TTC549 (cell line): ENCODE measurements around the gene SLCO4A1.

Source experiments
- FAIRE-seq: peaks from 2 replicates; lab custom pipeline; 2012; peaks lifted over from hg19 to GRCh38; lab: Jason Lieb, UNC

SLCO4A1 gene

DNA sequence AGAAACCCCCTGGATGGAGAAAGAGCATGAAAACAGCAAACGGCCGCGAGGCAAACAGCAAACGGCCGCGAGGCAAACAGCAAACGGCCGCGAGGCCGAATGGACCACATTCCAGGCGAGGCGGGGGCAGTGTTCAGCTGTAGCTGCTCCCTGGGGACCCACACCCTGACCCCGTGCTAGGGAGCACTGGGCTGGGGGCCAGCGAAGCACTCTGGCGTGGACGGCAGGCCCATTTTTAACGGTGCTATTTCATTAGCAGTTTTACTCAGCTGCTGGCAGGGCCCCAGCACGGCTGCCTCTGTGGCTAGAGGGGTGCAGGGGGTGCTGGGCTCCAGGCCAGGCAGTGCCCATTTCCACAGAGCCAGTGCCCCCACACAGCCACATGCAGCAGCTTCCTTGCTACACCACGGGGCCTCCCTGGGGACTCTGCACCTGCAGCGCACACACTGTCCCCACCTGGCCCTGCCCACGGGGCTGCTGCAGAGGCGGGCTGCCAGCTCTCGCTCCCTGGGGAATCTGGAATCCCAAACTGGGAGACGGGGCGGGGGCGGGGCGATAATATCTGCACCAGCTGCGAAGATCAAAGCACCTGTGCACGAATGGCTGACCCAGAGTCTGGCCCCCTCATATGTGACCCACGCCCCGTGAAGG lies 35.6 kb upstream of the SLCO4A1 start:
- no peak for FAIRE-seq

DNA sequence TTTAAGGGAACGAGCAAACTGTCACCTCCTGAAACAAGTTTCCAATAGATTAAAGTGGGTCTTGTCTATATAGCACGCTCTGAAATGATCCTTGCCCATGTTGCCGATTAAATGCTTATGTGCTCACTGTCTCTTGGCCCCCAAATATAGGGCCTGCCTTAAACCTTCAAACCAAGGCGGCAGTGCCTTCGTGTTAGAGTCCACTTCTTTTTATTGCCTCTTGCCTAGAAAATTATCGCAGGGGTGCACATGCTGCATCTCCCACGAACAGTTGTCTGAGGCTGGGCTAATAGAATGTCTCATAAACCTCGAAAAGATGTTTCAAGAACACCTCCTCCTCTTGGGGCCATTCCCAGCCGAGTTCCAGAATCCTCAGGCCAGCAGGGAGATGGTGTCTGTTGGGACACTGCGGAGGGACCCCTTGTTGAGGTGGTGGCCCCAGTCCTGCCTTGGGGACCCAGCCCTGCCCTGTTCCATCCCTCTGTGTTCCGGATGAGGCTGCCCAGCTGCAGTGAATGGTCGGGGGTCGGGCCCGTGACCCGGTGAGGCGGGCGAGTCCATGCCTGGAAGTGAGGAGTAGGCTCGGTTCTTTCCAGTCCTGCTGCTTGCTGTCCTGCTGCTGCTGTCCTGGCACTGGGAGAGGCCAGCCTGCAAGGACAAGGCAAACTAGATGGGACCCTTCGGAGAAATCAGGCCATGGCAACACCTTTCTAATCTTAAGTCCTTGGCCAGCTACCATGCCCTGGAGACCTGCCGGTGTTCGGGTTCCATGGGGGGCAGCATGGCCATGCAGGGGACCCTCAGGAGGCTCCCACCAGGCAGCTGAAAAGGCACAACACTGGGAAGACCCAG lies 34.7 kb upstream of the SLCO4A1 start:
- no peak for FAIRE-seq

DNA sequence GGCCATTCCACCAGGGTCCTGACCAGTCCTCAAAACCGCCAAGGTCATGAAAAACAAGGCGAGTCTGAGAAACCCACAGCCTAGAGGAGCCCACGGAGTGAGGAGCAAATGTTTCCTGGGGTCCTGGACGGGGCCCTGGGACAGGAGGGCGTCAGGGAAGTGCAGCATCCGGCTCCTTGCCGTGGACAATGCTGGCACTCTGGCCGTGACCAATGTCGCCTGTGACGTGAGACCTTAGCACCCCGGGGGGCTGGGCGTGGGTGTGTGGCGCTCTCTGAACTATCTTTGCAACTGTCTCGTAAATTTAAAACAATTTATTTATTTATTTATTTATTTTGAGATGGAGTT lies 34.1 kb upstream of the SLCO4A1 start:
- FAIRE-seq = no peak

DNA sequence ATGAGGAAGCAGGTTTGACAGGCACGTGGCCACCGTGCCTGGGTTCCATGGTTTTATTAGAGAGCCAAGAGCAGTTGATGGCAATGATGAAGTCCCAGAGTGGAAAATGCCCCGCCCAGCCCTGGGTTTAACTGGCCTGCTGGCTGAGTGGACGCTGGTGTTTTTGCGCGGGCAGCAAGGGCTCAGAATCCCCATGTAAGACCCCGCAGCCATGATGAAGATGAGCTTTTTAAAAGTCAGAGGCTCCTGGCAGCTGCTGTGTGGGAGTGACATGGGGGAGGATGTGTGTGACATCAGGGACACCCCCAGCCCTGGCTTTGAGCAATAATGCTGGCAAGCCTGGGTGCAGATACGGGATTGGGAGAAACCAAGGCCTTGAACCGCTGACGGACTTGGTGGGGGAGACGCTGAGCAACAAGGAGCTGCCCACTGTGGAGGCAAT lies 33.0 kb upstream of the SLCO4A1 start:
- no peak for FAIRE-seq

DNA sequence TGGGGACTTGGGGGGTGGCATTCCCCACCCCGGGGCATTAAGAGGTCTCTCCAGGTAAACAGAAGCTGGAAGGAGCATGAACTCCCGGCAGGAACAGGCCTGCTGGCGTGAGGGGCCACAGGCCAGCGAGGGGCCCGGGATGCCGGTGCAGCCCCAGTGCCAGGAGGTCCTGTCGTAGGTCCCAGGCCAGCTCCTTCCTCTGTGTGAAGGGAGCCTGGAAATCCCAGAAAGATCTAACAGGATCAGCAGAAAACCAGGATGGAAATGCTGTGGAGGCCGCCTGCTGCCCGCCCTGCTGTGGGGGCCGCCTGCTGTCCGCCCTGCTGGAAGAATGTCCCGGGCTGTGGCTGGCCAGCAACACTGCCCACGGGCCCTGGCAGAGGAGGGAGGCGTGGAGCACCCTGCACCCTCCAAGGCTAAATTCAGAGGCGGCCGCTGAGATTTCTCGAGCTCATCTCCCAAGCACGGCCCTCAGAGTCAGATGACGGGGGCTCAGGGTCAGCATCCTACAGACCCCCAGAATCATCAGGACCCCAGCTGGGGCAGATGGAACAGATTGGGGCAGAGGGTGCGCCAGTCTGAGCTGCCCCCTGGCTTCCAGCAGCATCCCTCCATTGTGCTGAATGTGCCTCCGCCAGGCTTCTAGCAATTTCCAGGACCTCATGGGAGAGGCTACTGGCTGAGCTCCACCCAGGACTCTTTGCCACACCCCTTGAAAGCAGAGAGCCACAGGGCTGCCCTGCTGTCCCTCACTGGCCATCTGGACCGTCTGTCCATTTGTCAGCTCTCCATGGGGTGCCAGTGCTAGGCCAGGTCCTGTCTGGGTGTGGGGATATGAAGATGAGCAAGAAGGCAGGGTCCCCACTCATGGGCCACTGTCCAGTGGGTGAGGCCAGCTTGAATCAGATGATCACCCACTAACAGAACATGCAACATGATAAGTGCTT lies 32.2 kb upstream of the SLCO4A1 start:
- FAIRE-seq = no peak

DNA sequence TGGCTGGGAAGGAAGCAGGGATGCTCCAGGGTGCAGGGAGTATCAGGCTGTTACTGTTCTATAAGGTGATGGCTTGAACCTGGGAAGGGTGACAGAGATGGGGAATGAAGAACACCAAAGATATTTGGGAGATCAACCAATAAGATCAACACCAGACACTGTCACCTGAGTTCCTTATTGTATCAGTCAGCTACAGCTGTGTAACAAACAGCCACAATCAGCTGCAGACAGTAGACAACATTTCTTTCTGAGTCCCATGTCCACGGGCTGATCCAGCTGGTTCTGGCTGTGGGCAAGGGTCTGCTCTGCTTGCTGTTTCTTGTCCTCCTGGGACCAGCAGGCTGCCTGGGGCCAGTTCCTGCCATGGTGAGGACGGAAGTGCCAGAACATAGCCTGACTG lies 31.3 kb upstream of the SLCO4A1 start:
- FAIRE-seq = no peak

DNA sequence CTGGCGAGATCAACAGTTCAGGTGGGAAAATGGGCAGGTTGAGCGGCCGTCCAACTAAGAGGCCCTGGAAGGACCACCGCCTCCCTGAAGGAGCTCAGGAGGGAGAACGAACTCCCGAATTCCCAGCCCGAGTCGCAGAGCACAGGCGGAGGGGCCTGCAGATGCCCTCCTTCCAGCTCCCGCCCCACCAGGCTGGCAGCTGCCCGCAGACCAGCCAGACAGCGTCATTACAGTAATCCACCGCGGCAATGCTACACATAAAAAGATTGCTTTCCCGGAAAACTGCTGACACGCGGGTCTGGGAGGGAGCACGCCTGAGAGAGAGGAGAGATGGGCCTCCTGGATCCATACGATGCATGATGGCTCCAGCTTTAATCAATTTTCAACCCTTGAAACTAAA lies 30.5 kb upstream of the SLCO4A1 start:
- no peak for FAIRE-seq

DNA sequence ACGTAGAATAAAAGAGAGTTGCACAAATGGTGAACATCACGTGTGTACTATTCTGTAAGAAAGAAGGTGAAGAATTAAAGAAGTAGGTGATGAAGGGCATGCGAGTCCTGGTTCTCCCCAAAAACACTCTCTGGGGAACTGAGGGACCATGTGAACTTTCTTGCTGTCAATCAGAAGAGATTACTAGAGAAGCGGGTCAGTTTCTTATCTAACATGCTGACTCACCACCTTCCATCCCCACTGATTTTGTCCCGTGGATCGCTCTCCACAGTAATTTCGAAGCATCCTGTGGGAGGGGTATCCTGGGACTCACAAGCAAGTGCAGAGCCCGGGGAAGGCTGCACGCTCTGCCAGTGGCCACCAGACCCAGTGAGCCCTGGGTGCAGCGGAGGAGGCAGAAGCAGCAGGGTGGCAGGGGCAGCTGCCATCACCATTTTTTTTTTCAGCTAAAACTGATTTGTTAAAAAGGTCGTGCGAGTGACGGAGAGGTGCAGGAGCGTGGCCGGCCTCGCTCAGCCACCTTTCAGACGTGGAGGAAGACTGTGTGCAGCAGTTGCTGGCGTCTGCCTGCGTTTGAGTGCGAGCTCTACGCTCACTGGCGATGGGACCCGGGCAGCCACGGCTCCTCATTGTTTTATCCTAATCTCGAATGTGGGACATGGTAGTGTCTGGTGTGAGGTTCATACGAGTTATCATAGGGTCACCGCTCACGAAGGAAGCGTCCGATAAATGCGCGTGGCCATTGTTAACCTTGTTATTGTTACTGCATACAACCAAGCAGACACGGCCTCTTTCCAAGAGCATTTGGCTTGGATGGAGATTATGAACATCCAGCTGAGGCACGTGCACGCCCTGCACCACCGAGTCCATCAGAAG lies 28.0 kb upstream of the SLCO4A1 start:
- FAIRE-seq = no peak

DNA sequence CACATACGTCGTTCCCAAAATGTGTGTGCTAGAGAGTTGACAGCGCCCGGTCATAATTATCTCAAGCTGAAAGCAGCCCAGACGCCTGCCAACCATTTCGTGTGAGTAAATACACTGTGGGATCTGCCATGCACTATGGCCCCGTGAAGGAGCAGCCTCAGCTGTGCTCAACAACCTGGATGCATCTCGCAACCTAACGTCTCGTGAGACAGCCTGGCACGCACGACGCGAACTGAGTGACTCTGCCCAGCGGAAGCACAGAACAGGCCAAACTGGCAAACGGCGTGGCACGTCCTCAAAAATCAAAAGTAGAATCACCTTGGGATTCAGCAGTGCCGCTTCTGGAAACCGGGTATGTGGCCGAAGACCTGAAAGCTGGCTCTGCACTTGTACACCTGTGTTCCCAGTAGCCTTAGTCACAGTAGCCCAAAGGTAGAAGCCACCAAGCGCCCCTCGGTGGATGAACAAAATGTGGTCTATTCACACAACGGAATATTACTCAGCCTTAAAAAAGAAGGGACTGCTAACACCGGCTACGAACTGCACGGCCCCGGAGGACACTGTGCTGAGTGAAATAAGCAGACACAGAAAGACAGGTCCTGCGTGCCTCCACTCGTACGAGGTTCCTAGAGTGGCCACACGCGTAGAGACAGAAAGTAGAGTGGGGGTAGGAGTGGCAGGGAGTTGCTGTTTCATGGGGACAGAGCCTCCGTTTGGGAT lies 27.2 kb upstream of the SLCO4A1 start:
- no peak for FAIRE-seq

DNA sequence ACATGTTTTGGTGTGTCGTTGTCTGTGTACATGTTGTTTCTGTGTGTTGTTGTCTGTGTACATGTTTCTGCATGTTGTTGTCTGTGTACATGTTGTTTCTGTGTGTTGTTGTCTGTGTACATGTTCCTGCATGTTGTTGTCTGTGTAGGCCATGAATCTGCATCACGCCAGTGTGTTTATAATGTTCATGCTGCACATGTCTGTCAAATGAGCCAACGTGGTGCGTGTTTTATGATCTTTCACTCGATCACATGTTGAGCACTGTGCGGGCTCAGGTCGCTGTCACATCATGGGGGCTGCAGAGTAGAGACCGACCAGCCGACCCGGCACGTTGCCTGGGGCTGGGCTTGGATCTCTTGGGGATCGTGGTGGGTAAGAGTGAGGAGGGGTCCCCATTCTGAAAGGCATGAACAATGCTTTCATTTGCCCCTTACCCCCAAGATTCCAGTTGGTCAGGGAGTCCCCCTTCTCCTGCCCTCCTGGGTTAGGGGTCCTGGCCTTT lies 26.5 kb upstream of the SLCO4A1 start:
- no peak for FAIRE-seq

DNA sequence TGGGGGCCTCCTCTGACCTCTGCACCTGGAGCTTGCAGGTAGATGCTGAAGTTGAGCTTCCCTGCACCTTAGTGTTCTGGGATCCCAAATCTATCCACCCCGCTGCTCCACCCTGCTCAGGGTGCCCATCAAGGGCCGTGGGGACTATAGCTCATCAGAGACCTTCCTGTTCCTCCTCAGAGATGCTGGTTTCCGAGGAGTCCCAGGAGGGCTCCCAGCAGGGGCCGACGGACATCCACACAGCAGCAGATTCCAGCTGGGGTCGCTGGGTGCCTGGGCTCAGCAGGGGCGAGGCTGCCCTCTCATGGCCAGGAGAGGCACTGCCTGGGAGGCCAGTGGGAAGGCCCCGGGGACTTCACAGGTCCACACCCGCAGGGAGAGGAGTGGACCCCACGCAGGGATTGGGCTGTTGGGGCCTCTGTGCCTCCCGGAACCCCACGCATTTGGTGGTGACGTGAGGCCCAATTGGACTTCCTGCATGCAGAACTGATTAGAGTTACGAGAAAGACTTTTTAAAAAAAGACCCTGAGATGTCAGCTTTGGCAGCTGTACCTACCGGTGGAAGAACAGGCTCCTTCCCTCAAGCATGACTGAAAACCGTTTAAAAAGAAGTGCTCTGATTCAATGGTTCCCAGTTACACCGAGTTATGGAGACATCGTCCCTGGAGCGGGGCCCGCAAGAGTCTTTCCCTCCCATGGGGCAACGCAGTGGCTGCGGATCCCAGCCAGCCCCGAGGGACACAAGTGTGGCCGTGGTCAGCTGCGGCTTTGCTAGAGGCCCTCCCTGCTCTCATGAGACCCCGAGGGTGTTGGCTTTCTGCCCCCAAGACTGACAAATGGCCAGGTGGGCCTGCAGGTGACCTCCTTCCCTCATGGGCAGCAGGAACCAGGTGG lies 25.3 kb upstream of the SLCO4A1 start:
- no peak for FAIRE-seq

DNA sequence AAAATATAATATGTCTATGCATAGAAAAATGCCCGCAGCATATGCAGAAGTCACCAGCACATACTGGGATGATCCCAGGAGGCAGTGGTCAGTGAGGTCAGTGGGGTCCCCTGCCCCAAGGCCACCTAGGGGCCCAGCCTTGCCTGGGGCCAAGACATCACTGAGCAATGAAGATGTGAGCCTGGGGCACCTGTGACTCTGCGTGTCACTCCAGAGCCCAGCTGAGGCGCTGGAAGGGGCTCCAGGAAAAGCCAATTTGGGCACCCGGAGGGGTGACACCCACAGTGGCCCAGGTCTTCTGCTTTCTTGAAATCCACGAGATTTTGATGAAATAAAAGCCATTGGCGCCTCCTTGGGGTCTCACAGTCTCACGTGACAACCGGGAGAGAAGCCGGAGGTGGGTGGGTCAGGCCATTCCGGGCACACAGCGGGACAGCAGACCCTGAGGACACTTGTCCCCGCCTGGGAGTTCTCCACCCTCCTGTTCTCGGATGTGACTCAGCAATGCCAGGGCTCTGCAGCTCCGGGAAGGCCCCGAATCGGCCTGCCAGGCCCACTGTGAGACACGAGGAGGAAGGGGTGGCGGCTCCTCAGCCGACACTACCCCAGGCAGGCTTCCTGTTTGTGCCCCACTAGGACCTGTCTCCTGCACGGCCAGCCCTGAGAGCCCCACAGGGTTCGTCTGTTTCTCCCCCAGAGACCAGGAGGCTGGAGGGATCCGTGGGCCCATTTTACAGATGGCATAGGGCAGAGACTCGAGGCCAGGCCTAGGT lies 24.4 kb upstream of the SLCO4A1 start:
- FAIRE-seq = no peak

DNA sequence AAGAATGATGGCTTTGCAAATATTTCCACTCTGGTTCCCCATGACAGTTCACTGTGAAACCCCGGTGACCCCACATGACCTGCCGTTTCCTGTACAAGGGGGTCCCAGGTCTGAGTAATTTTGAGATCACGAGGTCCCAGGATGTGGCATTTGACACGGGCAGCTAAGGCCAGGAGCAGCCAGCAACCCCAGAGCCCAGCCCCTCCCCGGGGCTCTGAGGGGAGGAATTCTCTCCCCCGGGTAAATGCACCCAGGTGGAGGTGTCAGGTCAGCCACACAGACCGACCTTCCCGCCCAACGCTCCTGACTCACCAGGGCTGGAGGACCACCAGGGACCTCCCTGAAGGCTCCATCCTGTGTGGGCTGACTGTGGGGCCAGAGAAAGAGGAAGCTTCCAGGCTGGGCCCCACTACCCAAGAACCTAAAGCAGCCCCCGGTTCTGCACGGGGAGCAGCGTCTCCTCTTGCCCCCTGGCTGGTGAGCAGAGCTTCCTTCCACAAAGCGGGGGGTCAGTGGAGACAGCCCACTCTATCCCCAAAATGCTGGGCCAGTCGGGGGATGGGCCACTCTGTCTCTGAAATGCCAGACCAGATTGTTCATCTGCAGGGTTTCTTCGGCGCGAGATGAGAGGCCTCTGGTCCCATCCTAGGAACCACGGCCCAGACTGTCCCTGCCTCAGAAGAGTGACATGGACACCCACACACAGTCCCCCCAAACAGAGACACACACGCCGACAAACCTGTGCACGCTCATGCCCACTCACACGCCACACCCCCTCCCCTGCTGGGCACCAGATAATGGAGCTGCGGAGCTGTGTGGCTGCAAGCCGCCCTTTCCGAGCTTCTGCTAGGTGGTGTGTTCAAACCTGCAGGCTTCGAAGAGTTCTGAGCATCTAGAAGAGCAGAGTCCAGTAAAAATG lies 23.4 kb upstream of the SLCO4A1 start:
- no peak for FAIRE-seq

DNA sequence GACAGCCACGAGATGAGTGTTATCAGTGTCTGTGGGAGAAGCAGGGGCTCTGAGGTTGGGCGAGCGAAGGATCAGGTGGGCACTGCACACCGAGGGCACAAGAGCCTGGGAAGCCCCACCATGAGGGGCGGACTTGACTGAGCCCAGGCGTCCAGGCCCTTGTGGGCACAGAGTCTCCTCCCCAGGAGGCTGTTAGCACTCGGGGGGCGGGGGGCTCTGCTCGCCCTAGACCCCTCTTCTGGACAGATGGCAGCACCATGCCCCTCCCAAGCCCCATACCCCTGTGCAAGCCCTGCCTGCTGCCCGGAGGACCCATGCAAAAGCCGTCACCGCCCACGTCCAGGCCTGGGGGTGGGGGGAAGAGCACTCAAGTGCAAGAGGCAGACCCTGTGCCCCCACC lies 21.7 kb upstream of the SLCO4A1 start:
- FAIRE-seq = no peak

DNA sequence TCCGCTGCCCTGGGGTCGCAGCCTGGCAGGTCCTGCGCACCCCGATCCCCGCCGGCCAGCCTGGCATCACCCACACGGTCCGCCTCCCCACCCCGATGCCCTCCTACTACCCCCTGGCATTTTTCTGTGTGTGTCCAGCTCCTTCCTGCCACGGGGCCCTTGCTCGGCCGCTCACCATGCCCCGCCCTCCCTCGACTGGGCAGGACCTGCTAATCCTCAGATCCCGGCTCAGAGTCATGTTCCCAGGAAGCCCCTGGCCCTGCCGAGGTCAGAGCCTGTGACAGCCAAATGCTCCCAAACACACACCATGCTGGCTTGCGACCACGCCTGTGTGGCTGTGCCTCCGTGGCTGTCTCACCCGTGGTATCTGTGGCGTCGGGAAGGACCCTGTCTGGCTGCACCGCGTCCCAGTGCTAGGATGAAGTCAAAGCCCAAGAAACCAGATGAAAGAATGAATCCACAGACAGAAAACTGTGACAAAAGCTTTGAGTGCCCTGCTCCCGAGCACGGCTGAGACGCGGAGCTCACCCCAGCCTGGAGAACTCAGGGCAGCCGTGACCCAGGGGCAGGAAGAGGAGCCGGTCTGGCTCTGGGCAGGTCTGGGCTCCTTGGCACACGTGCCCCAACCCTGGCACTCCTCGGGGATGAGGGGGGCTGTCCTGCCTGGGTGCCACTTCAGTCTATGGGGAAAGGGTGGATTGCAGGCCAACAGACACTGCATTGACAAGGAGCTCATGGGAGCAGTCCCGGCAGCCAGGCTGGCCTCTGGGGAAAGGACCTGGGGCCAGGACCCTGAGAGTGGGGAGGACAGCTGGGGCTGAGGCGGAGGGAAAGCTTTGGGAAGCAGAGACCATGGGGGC lies 20.8 kb upstream of the SLCO4A1 start:
- FAIRE-seq = no peak

DNA sequence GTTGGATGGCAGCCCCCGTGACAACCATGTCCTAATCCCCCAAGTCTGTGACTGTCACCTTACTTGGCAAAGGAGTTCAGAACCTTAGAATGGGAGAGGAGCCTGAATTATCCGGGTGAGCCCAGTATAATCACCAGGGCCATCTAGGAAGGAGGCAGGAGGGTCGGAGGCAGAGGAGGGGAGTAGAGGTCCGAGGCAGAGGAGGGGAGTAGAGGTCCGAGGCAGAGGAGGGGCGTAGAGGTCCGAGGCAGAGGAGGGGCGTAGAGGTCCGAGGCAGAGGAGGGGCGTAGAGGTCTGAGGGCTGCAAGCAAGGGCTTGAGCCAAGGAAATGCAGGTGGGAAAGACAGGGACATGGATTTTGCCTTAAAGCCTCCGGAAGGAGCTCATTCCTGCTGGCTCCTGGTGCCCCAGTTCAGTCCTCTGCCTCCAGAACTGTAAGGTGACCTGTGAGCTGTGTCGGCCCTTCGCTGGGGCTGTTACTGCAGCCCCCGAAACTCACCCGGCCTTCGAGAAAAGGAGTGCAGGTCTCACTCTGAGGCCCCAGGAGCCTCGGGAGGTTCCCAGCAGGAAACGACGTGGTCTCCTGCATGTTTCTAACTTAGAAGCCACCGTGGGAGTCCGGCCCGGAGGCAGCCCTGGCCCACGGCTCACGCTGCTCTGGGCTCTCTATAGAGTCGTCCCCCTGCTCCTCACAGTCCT lies 20.0 kb upstream of the SLCO4A1 start:
- no peak for FAIRE-seq
